GM23338 (cell line): Measurements from ENCODE around the gene INTS6. TPM values are rescaled to one million over a fixed set of nuclear protein-coding genes. Genes with fewer than 3 reads are reported as not detected.

Source experiments
- ATAC-seq: fragments of 200-7000 bp; cut with Tn5 transposase; 3 replicates; pipeline ENCODE4 v1.9.1; 2020
- DNase-seq: peaks from one replicate; pipeline ENCODE4 v3.0.0-alpha.2; 2015; ENCODE audit warnings: low spot score
- H2AFZ ChIP-seq: fragments of 200-600 bp; sonication (generic); 2 replicates; pipeline ENCODE4 v1.8.0; 2016; ENCODE audit warnings: antibody characterized with exemption, mild to moderate bottlenecking, moderate library complexity
- H3F3A ChIP-seq: fragments of 200-600 bp; sonication (generic); replicated peaks from 2 replicates; pipeline ENCODE4 v1.8.0; 2017; ENCODE audit warnings: antibody characterized with exemption, mixed run types, low read depth
- H3K27ac ChIP-seq: fragments of 200-600 bp; sonication (generic); 2 replicates; pipeline ENCODE4 v1.6.1; 2016; ENCODE audit warnings: low read depth
- H3K27me3 ChIP-seq: fragments of 200-600 bp; sonication (generic); 2 replicates; pipeline ENCODE4 v1.8.0; 2016; ENCODE audit warnings: mild to moderate bottlenecking, mixed run types, moderate library complexity; ENCODE audit not compliant: insufficient read depth
- H3K36me3 ChIP-seq: fragments of 200-600 bp; sonication (generic); 2 replicates; pipeline ENCODE4 v1.8.0; 2016; ENCODE audit warnings: mild to moderate bottlenecking; ENCODE audit not compliant: insufficient read depth
- H3K4me1 ChIP-seq: fragments of 200-600 bp; sonication (generic); 2 replicates; pipeline ENCODE4 v1.8.0; 2016; ENCODE audit warnings: mild to moderate bottlenecking, moderate library complexity; ENCODE audit not compliant: insufficient read depth
- H3K4me2 ChIP-seq: fragments of 200-600 bp; sonication (generic); 2 replicates; pipeline ENCODE4 v1.7.1; 2017; ENCODE audit warnings: mixed run types
- H3K4me3 ChIP-seq: fragments of 200-600 bp; sonication (generic); 2 replicates; pipeline ENCODE4 v1.6.1; 2016; ENCODE audit warnings: mixed run types
- H3K79me2 ChIP-seq: fragments of 200-600 bp; sonication (generic); replicated peaks from 2 replicates; pipeline ENCODE4 v1.8.0; 2017; ENCODE audit warnings: mild to moderate bottlenecking; ENCODE audit not compliant: insufficient read depth
- H3K9me2 ChIP-seq: fragments of 200-600 bp; sonication (generic); 2 replicates; pipeline ENCODE4 v1.8.0; 2017; ENCODE audit not compliant: insufficient read depth
- H4K20me1 ChIP-seq: fragments of 200-600 bp; sonication (generic); replicated peaks from 2 replicates; pipeline ENCODE4 v1.8.0; 2017; ENCODE audit warnings: mild to moderate bottlenecking; ENCODE audit not compliant: insufficient read depth
- H3K27ac Mint-ChIP-seq: 2 replicates; pipeline ENCODE4 v1.8.0; 2020; ENCODE audit warnings: inconsistent platforms, mild to moderate bottlenecking, moderate library complexity, mixed read lengths
- H3K27me3 Mint-ChIP-seq: 3 replicates; pipeline ENCODE4 v1.8.0; 2022; ENCODE audit warnings: low read depth, mild to moderate bottlenecking, moderate library complexity, mixed read lengths, inconsistent platforms; ENCODE audit not compliant: insufficient read depth, poor library complexity
- H3K36me3 Mint-ChIP-seq: 3 replicates; pipeline ENCODE4 v1.8.0; 2021; ENCODE audit warnings: low read depth, mild to moderate bottlenecking, inconsistent platforms, moderate library complexity, mixed read lengths
- H3K4me1 Mint-ChIP-seq: 3 replicates; pipeline ENCODE4 v1.8.0; 2020; ENCODE audit warnings: mild to moderate bottlenecking, inconsistent platforms, mixed read lengths
- H3K4me3 Mint-ChIP-seq: 3 replicates; pipeline ENCODE4 v1.8.0; 2021; ENCODE audit warnings: moderate library complexity, mild to moderate bottlenecking, inconsistent platforms, mixed read lengths
- H3K9me3 Mint-ChIP-seq: 3 replicates; pipeline ENCODE4 v1.8.0; 2020; ENCODE audit warnings: moderate library complexity, mild to moderate bottlenecking, inconsistent platforms, mixed read lengths
- EZH2 ChIP-seq: fragments of 200-600 bp; sonication (generic); IDR thresholded peaks from one replicate; pipeline ENCODE4 v1.8.0; 2017; ENCODE audit warnings: antibody characterized with exemption, mild to moderate bottlenecking, low read depth; ENCODE audit not compliant: unreplicated experiment
- EZH2phosphoT487 ChIP-seq: fragments of 200-600 bp; sonication (generic); IDR thresholded peaks from one replicate; pipeline ENCODE4 v1.8.1; 2018; ENCODE audit warnings: antibody characterized with exemption; ENCODE audit not compliant: unreplicated experiment
- JUNB ChIP-seq: IDR thresholded peaks from one replicate; pipeline ENCODE4 v1.6.1; 2016; ENCODE audit warnings: antibody characterized with exemption; ENCODE audit not compliant: unreplicated experiment
- NANOG ChIP-seq: IDR thresholded peaks from 2 replicates; pipeline ENCODE4 v1.6.1; 2016; ENCODE audit warnings: antibody characterized with exemption, borderline replicate concordance
- POLR2AphosphoS5 ChIP-seq: IDR thresholded peaks from 2 replicates; pipeline ENCODE4 v1.6.1; 2016; ENCODE audit warnings: antibody characterized with exemption, low read depth
- STAT1 ChIP-seq: IDR thresholded peaks from one replicate; pipeline ENCODE4 v1.6.1; 2016; ENCODE audit warnings: antibody characterized with exemption; ENCODE audit not compliant: unreplicated experiment
- ZNF114 ChIP-seq: fragments of 250-450 bp; sonication (Bioruptor Pico); IDR thresholded peaks from 2 replicates; pipeline ENCODE4 v1.5.0; 2020; ENCODE audit warnings: mild to moderate bottlenecking, moderate library complexity
- ZNF331 ChIP-seq: fragments of 250-450 bp; sonication (Bioruptor Pico); IDR thresholded peaks from 2 replicates; pipeline ENCODE4 v1.5.0; 2020; ENCODE audit warnings: low read depth, mild to moderate bottlenecking, moderate library complexity
- polyA plus RNA-seq: library from polyadenylated mRNA; unstranded; fragments of >200 nt; fragmentation: Nextera tagmentation; extraction: Ambion mirVana; gene quantifications from 2 replicates; pipeline ENCODE4 v1.2.1, GENCODE V29; 2016
- total RNA-seq: library from RNA; depleted of rRNA; stranded (reverse); fragments of >200 nt; shearing (Covaris generic); gene quantifications from 2 replicates; pipeline ENCODE4 v1.2.3, GENCODE V29; 2014
- TF ChIP-seq, protein P1 (sequence below): fragments of 250-450 bp; sonication (Bioruptor Pico); IDR thresholded peaks from 2 replicates; pipeline ENCODE4 v1.5.0; 2020; ENCODE audit warnings: mild to moderate bottlenecking, moderate library complexity

INTS6 gene
- total and polyA plus RNA-seq, 2 experiments from 2014 or later, result 24.8 to 38.6 TPM

DNA sequence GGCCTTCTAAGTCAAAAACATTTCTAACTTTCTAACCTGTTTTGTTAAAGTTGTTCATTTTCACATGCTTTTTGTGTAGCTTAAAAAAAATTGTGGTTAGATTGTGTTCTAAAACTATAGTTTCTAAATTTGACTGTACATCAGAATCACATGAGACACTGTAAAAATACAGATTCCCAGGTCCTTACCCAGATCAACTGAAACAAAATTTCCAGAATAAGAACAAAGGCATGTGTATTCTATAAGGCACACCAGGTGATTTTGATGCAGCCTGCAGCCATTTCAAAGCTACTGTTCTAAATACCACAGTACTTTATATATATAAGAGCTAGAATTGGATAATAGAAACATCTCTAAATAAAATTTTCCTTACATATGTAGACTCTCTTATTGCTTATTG lies 29.1 kb downstream of the INTS6 start (continued):
- TF ChIP-seq, protein P1, sequence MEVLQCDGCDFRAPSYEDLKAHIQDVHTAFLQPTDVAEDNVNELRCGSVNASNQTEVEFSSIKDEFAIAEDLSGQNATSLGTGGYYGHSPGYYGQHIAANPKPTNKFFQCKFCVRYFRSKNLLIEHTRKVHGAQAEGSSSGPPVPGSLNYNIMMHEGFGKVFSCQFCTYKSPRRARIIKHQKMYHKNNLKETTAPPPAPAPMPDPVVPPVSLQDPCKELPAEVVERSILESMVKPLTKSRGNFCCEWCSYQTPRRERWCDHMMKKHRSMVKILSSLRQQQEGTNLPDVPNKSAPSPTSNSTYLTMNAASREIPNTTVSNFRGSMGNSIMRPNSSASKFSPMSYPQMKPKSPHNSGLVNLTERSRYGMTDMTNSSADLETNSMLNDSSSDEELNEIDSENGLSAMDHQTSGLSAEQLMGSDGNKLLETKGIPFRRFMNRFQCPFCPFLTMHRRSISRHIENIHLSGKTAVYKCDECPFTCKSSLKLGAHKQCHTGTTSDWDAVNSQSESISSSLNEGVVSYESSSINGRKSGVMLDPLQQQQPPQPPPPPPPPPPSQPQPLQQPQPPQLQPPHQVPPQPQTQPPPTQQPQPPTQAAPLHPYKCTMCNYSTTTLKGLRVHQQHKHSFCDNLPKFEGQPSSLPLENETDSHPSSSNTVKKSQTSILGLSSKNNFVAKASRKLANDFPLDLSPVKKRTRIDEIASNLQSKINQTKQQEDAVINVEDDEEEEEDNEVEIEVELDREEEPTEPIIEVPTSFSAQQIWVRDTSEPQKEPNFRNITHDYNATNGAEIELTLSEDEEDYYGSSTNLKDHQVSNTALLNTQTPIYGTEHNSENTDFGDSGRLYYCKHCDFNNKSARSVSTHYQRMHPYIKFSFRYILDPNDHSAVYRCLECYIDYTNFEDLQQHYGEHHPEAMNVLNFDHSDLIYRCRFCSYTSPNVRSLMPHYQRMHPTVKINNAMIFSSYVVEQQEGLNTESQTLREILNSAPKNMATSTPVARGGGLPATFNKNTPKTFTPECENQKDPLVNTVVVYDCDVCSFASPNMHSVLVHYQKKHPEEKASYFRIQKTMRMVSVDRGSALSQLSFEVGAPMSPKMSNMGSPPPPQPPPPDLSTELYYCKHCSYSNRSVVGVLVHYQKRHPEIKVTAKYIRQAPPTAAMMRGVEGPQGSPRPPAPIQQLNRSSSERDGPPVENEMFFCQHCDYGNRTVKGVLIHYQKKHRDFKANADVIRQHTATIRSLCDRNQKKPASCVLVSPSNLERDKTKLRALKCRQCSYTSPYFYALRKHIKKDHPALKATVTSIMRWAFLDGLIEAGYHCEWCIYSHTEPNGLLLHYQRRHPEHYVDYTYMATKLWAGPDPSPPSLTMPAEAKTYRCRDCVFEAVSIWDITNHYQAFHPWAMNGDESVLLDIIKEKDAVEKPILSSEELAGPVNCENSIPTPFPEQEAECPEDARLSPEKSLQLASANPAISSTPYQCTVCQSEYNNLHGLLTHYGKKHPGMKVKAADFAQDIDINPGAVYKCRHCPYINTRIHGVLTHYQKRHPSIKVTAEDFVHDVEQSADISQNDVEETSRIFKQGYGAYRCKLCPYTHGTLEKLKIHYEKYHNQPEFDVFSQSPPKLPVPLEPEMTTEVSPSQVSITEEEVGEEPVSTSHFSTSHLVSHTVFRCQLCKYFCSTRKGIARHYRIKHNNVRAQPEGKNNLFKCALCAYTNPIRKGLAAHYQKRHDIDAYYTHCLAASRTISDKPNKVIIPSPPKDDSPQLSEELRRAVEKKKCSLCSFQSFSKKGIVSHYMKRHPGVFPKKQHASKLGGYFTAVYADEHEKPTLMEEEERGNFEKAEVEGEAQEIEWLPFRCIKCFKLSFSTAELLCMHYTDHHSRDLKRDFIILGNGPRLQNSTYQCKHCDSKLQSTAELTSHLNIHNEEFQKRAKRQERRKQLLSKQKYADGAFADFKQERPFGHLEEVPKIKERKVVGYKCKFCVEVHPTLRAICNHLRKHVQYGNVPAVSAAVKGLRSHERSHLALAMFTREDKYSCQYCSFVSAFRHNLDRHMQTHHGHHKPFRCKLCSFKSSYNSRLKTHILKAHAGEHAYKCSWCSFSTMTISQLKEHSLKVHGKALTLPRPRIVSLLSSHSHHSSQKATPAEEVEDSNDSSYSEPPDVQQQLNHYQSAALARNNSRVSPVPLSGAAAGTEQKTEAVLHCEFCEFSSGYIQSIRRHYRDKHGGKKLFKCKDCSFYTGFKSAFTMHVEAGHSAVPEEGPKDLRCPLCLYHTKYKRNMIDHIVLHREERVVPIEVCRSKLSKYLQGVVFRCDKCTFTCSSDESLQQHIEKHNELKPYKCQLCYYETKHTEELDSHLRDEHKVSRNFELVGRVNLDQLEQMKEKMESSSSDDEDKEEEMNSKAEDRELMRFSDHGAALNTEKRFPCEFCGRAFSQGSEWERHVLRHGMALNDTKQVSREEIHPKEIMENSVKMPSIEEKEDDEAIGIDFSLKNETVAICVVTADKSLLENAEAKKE (CRISPR knock-in tag), result no peak
- TF ChIP-seq ZNF114 (CRISPR knock-in tag) (no peak), EZH2phosphoT487 (no peak), POLR2AphosphoS5 (no peak)

DNA sequence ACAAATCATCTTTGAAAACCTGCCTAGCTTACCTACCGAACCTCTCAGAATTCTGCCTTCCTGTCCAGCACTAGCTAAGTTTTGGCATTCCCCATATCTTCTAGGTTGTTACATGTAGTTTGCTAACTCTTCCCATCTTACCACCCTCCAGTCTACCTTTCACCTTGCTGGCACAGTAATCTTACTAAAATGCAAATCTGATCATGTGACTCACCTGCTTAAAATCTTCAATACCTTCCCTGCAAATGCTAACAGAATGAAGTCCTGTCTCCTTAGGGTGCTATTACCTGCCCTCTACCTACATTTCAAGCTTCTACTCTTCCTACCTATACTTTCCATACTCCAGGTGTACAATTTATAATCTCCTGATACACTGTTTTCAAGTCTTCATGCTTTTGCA lies 30.4 kb downstream of the INTS6 start:
- H3K4me1 ChIP-seq, result peaks cover 57% of the 10 kb centered on the region
- H3K27ac Mint-ChIP-seq, result peak overlapping the region; percentile 48
- H2AFZ ChIP-seq, result no peak overlapping the region
- no peak overlapping the region for H3K27ac ChIP-seq
- no peaks in the 10 kb centered on the region for H4K20me1 ChIP-seq
- ATAC-seq (no peak), DNase-seq (no peak)
- H3K36me3 Mint-ChIP-seq, result peaks cover 23% of the 10 kb centered on the region
- no peak overlapping the region for H3K4me3 Mint-ChIP-seq
- H3K79me2 ChIP-seq, result peaks cover 97% of the 10 kb centered on the region
- H3K4me2 ChIP-seq, result peak overlapping the region; percentile 23
- peaks cover 4% of the 10 kb centered on the region for H3K27me3 Mint-ChIP-seq
- no peak overlapping the region for H3K4me3 ChIP-seq
- peaks cover 3% of the 10 kb centered on the region; the same call in 1 of the 2 replicates for H3K36me3 ChIP-seq
- H3K4me1 Mint-ChIP-seq, result peaks cover 55% of the 10 kb centered on the region
- H3K27me3 ChIP-seq, result no peaks in the 10 kb centered on the region
- no peaks in the 10 kb centered on the region; the same call in 1 of the 2 replicates for H3F3A ChIP-seq
- no peaks in the 10 kb centered on the region for H3K9me2 ChIP-seq
- peaks cover 3% of the 10 kb centered on the region; the same call in 2 of the 3 replicates for H3K9me3 Mint-ChIP-seq
- TF ChIP-seq JUNB (no peak), ZNF114 (CRISPR knock-in tag) (no peak), EZH2 (no peak), STAT1 (no peak), POLR2AphosphoS5 (no peak), ZNF331 (CRISPR knock-in tag) (no peak), NANOG (no peak)
- TF ChIP-seq, protein P1 (CRISPR knock-in tag), result no peak
